Epithelial cell of proximal tubule (primary cell): ENCODE measurements around the gene TGM3. TPM values are rescaled to one million over a fixed set of nuclear protein-coding genes. Genes with fewer than 3 reads are reported as not detected.

Source experiments
- DNase-seq: peaks from one replicate; pipeline ENCODE4 v3.0.0-alpha.2; 2011; ENCODE audit warnings: low read depth
- H3K4me3 ChIP-seq: 2 replicates; pipeline ENCODE4 v1.5.1; 2011; ENCODE audit warnings: low read depth, mild to moderate bottlenecking, low read length
- total RNA-seq: library from RNA; depleted of rRNA; stranded (reverse); fragments of >200 nt; gene quantifications from 2 replicates; pipeline ENCODE4 v1.2.3, GENCODE V29; 2015
- TF ChIP-seq, protein P1 (sequence below): conservative IDR thresholded peaks from 2 replicates; pipeline ENCODE4 v1.5.1; 2012; ENCODE audit warnings: low read depth, mild to moderate bottlenecking, low read length

TGM3 gene
- total RNA-seq, 1 donor from 2014 or later: not detected

DNA sequence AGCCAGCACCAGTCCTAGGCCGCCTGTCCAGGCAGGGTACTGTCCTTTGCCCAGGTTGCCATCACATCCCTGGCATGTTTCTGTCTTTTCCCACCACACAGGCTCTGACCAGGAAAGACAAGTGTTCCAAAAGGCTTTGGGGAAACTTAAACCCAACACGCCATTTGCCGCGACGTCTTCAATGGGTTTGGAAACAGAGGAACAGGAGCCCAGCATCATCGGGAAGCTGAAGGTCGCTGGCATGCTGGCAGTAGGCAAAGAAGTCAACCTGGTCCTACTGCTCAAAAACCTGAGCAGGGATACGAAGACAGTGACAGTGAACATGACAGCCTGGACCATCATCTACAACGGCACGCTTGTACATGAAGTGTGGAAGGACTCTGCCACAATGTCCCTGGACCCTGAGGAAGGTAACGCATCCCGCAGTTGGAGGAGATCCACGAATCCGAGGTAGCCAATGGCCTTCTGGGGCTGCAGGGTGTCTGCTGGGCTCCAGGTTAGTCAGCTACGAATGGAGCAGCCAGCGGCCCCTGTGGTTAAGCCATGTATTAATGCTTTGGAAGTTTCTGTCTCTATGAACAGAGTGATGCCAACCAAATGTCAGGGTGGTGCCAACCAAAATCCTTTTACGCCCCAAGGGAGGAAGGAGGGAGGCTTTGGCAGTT lies 36.2 kb downstream of the TGM3 start:
- TF ChIP-seq, protein P1, sequence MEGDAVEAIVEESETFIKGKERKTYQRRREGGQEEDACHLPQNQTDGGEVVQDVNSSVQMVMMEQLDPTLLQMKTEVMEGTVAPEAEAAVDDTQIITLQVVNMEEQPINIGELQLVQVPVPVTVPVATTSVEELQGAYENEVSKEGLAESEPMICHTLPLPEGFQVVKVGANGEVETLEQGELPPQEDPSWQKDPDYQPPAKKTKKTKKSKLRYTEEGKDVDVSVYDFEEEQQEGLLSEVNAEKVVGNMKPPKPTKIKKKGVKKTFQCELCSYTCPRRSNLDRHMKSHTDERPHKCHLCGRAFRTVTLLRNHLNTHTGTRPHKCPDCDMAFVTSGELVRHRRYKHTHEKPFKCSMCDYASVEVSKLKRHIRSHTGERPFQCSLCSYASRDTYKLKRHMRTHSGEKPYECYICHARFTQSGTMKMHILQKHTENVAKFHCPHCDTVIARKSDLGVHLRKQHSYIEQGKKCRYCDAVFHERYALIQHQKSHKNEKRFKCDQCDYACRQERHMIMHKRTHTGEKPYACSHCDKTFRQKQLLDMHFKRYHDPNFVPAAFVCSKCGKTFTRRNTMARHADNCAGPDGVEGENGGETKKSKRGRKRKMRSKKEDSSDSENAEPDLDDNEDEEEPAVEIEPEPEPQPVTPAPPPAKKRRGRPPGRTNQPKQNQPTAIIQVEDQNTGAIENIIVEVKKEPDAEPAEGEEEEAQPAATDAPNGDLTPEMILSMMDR: no peak
- DNase-seq: no peak
- H3K4me3 ChIP-seq: no peak overlapping the region

DNA sequence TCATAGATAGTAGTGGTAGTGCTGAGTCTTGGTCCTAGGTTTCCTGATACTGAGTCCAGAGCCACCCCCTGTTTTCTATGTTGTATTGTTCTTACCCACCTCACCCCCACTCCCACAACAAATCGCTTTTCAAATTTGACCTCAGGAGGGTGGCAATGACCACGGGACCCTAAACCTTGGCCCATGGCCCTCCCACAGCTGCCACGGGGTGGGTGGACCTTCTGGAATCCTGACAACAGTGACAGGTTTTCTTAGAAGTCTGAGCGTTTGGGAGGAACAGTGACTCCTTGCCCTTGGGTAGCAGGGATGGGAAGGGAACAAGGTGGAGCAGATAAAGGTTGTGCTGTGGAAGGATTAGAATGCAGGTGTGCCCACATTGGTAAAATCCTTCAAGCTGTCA lies 36.9 kb downstream of the TGM3 start:
- DNase-seq: no peak
- TF ChIP-seq, protein P1: no peak
- no peak overlapping the region for H3K4me3 ChIP-seq

DNA sequence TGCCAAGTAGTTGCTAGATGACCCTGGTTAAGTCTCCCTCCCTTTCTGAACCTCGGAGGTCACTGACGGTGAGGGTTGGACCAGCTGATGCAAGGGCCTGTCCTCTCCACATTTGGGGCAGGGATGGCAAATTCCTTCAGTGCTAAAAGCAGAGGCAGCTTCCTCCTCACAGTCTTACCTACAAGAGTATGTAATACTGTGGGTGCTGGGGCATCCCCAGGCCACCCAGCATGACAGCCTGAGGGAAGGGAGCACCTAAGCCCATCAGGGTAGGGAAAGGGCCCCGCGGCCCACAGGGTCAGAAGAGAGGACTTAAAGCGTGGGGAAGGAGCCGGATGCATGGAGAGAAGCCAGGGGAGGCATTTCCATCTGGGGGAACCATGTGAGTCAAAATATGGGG lies 38.0 kb downstream of the TGM3 start:
- TF ChIP-seq, protein P1: no peak
- DNase-seq: no peak
- H3K4me3 ChIP-seq: no peak overlapping the region

DNA sequence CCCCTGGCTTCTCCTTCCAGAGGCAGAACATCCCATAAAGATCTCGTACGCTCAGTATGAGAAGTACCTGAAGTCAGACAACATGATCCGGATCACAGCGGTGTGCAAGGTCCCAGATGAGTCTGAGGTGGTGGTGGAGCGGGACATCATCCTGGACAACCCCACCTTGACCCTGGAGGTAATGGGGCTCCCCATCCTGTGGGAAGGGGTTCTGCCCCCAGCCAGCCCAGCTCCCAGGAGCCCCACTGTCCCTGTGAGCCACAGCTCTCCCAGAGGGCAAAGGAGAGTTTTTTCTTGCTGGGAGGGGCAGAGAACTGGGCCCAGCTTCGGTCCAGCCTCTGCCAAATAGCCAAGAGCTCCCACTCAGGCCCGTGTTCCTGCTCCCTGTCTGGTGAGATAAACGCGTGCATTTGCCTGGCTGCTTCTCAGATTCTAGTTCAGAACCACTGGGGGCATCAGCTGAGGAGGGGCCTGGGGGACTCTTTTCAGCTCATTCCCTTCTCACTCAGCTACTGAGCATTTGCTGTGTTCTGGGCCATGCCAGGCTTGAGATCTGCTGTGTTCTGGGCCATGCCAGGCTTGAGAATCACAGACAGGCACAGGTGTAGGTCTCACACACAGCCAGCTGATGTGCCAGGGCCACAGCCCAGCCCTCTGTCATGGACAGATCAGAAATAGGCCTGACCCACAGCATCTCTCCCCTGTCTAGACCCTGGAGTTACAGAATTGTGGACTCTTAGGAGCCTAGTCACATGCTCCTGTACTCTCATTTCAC lies 39.5 kb downstream of the TGM3 start:
- no peak for DNase-seq
- no peak overlapping the region for H3K4me3 ChIP-seq
- TF ChIP-seq, protein P1: no peak

DNA sequence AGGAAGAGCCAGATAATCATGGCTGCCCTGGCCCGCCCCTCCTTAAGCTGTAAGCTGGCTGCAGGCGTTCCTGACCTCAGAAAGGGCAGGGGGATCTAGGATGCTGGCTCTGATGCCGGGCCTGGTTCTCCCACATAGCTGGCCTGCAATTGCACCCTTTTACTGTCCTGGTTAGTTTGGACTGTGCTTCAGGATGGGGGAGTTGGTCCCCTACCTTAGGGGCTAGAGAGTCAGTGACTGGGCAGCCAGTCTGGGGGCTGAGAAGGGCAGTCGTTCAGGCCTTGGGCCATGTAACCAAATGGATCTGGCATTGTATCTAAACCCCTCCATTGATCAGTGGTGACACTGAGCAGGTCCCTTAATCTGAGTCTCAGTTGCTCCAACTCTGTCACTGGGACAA lies 40.7 kb downstream of the TGM3 start:
- H3K4me3 ChIP-seq: no peak overlapping the region
- TF ChIP-seq, protein P1: no peak
- no peak for DNase-seq

DNA sequence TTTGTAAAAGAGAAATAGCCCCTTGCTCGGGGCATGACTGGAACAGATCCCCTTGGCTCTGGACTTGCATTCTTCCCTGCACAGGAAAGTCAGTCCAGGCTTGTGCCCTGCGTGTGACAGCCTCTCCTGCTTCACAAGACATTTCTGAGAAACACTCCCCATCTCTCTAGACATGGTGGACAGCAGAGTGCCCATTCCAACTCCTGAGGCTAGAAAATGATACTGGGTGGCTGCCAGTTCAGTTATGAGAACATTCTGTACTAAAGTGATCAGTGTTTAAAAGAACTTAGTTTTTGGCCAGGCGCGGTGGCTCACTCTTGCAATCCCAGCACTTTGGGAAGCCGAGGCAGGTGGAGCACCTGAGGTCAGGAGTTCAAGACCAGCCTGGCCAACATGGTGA lies 41.3 kb downstream of the TGM3 start:
- DNase-seq: no peak
- H3K4me3 ChIP-seq: no peak overlapping the region
- TF ChIP-seq, protein P1: no peak
